Caco-2 (cell line): ENCODE measurements around the gene ELK4. TPM values are rescaled to one million over a fixed set of nuclear protein-coding genes. Genes with fewer than 3 reads are reported as not detected.

Experiments
- BruUV-seq: library from RNA; stranded (reverse); fragments of 400-500 nt; replicated peaks from 2 replicates; lab custom pipeline; 2021; lab: Mats Ljungman, UMichigan
- CTCF ChIA-PET: fragments of 300-600 bp; sonication (Branson Sonifier 250); formaldehyde crosslinking; loops from one replicate; lab custom pipeline; 2022; ENCODE audit warnings: antibody characterized with exemption; lab: Charles Lee
- POLR2A ChIA-PET: fragments of 300-600 bp; sonication (Branson Sonifier 250); formaldehyde crosslinking; loops from one replicate; lab custom pipeline; 2022; ENCODE audit warnings: antibody characterized with exemption; lab: Charles Lee
- DNase-seq, 2 experiments: peaks; one replicate each; pipeline versions ENCODE4 v3.0.0 to v3.0.0-alpha.2; 2020 to 2022
- H3K27me3 ChIP-seq: replicated peaks from 2 replicates; pipeline ENCODE4 v1.6.0; 2011; ENCODE audit warnings: low read length; ENCODE audit not compliant: control insufficient read depth, insufficient read depth
- H3K36me3 ChIP-seq: 2 replicates; pipeline ENCODE4 v1.5.1; 2011; ENCODE audit warnings: low read length; ENCODE audit not compliant: control insufficient read depth, insufficient read depth
- H3K4me1 ChIP-seq: fragments of 250-450 bp; sonication (Bioruptor Pico); 2 replicates; pipeline ENCODE4 v1.5.1; 2020; ENCODE audit warnings: mild to moderate bottlenecking
- H3K4me3 ChIP-seq: 2 replicates; pipeline ENCODE4 v1.5.1; 2011; ENCODE audit warnings: low read depth, mild to moderate bottlenecking, control low read depth, low read length
- H3K9me3 ChIP-seq: fragments of 250-450 bp; sonication (Bioruptor Pico); 2 replicates; pipeline ENCODE4 v1.5.1; 2020; ENCODE audit warnings: mild to moderate bottlenecking, moderate library complexity
- H3K27ac Mint-ChIP-seq: one replicate; pipeline ENCODE4 v1.8.0; 2022; ENCODE audit warnings: mixed read lengths; ENCODE audit not compliant: unreplicated experiment
- H3K27me3 Mint-ChIP-seq: one replicate; pipeline ENCODE4 v1.8.0; 2022; ENCODE audit warnings: mixed read lengths; ENCODE audit not compliant: insufficient read depth, unreplicated experiment
- H3K36me3 Mint-ChIP-seq: one replicate; pipeline ENCODE4 v1.8.0; 2022; ENCODE audit warnings: mild to moderate bottlenecking, mixed read lengths; ENCODE audit not compliant: insufficient read depth, unreplicated experiment
- H3K4me1 Mint-ChIP-seq: one replicate; pipeline ENCODE4 v1.8.0; 2022; ENCODE audit warnings: low read depth, mixed read lengths; ENCODE audit not compliant: unreplicated experiment
- H3K4me3 Mint-ChIP-seq: one replicate; pipeline ENCODE4 v1.8.0; 2022; ENCODE audit warnings: mild to moderate bottlenecking, moderate library complexity, mixed read lengths; ENCODE audit not compliant: unreplicated experiment
- H3K9me3 Mint-ChIP-seq: one replicate; pipeline ENCODE4 v1.8.0; 2022; ENCODE audit warnings: mixed read lengths; ENCODE audit not compliant: unreplicated experiment
- CTCF ChIP-seq, 2 experiments: fragments of 200-600 bp in 1 of 2; IDR thresholded peaks; 1 replicate in 1 of 2; 2 replicates in 1 of 2; pipeline versions ENCODE4 v1.5.1 to v1.8.0; 2011 to 2022; ENCODE audit warnings: antibody characterized with exemption in 1 of 2, control low read depth in 1 of 2, inconsistent platforms in 1 of 2, low read depth in 1 of 2, low read length in 1 of 2, mild to moderate bottlenecking in 1 of 2, moderate library complexity in 1 of 2; ENCODE audit not compliant: insufficient read depth in 1 of 2, severe bottlenecking in 1 of 2, unreplicated experiment in 1 of 2
- intact Hi-C: fragments of 100-400 bp; cut with micrococcal nuclease; formaldehyde crosslinking; loops from one replicate; pipeline ENCODE4 v1.10.0; 2022; ENCODE audit not compliant: unreplicated experiment
- total RNA-seq: library from RNA; stranded (reverse); gene quantifications from 2 replicates; pipeline ENCODE4 v1.2.3, GENCODE V29; 2022

Gene ELK4
- total RNA-seq, 1 experiment from 2014 or later: 14.4 TPM

- peaks cover 13% of the 10 kb centered on the region for H3K36me3 Mint-ChIP-seq
Observed at GRCh38 chr1:205627956-205628355, 3.9 kb downstream of the ELK4 start.

GRCh38 chr1:205626216-205626615, 5.6 kb downstream of the ELK4 start:
- Mint-ChIP-seq H3K27me3 (no peaks in the 10 kb centered on the region), H3K4me3 (no peak overlapping the region), H3K9me3 (no peaks in the 10 kb centered on the region), H3K27ac (no peak overlapping the region), H3K36me3 (peaks cover 12% of the 10 kb centered on the region), H3K4me1 (no peaks in the 10 kb centered on the region)
- H3K4me3 ChIP-seq: no peak overlapping the region
- DNase-seq: no peak
- intact Hi-C loops: no loop called here
- H3K27me3 ChIP-seq: no peaks in the 10 kb centered on the region
- no TSS peak for BruUV-seq
- CTCF ChIA-PET: no interaction called here
- H3K4me1 ChIP-seq: no peaks in the 10 kb centered on the region
- no peaks in the 10 kb centered on the region for H3K9me3 ChIP-seq
- H3K36me3 ChIP-seq: no peaks in the 10 kb centered on the region
- TF ChIP-seq CTCF (IDR thresholded peaks at IDR 0.05; ENCODE audit: insufficient read depth in 1 of 2, low read depth in 1 of 2, low read length in 1 of 2, severe bottlenecking in 1 of 2, unreplicated experiment in 1 of 2): no peak
- POLR2A ChIA-PET: no interaction called here

More at GRCh38 chr1:205627956-205628355, 3.9 kb downstream of the ELK4 start:
- POLR2A ChIA-PET: no interaction called here
- H3K4me3 ChIP-seq: no peak overlapping the region
- H3K4me3 Mint-ChIP-seq: no peak overlapping the region
- DNase-seq: no peak
- CTCF ChIA-PET: no interaction called here
- H3K4me1 ChIP-seq: peaks cover 5% of the 10 kb centered on the region; the same call in 1 of the 2 replicates
- H3K9me3 ChIP-seq: no peaks in the 10 kb centered on the region
- H3K27me3 Mint-ChIP-seq: no peaks in the 10 kb centered on the region
- H3K27me3 ChIP-seq: no peaks in the 10 kb centered on the region
- H3K27ac Mint-ChIP-seq: no peak overlapping the region
- intact Hi-C loops: no loop called here
- TF ChIP-seq CTCF (IDR thresholded peaks at IDR 0.05; ENCODE audit: insufficient read depth in 1 of 2, low read depth in 1 of 2, low read length in 1 of 2, severe bottlenecking in 1 of 2, unreplicated experiment in 1 of 2): no peak
- H3K36me3 ChIP-seq: no peaks in the 10 kb centered on the region
- no TSS peak for BruUV-seq
- H3K9me3 Mint-ChIP-seq: no peaks in the 10 kb centered on the region
- H3K4me1 Mint-ChIP-seq: peaks cover 5% of the 10 kb centered on the region

GRCh38 chr1:205623646-205624045, 8.2 kb downstream of the ELK4 start:
- BruUV-seq: no TSS peak
- Mint-ChIP-seq H3K4me3 (no peak overlapping the region), H3K36me3 (peaks cover 18% of the 10 kb centered on the region), H3K27ac (no peak overlapping the region), H3K9me3 (no peaks in the 10 kb centered on the region), H3K4me1 (peaks cover 5% of the 10 kb centered on the region), H3K27me3 (no peaks in the 10 kb centered on the region)
- intact Hi-C loops: no loop called here
- no peak for TF ChIP-seq CTCF (IDR thresholded peaks at IDR 0.05; ENCODE audit: insufficient read depth in 1 of 2, low read depth in 1 of 2, low read length in 1 of 2, severe bottlenecking in 1 of 2, unreplicated experiment in 1 of 2)
- DNase-seq: no peak
- no peak overlapping the region for H3K4me3 ChIP-seq
- no peaks in the 10 kb centered on the region for H3K4me1 ChIP-seq
- H3K27me3 ChIP-seq: no peaks in the 10 kb centered on the region
- no peaks in the 10 kb centered on the region for H3K36me3 ChIP-seq
- H3K9me3 ChIP-seq: no peaks in the 10 kb centered on the region
- ChIA-PET CTCF (no interaction called here), POLR2A (no interaction called here)
